Measurements from ENCODE around the gene MRPL36.

GRCh38 chr5:1777281-1778137 is 22.1 kb downstream of the MRPL36 start:
- TF ChIP-seq CTCF (IDR thresholded peaks at IDR 0.05): no peak
- no peak for TF ChIP-seq POLR2AphosphoS5 (IDR thresholded peaks at IDR 0.05)

Measured in breast epithelium (tissue), 3 donors.